GM12874 (cell line): ENCODE results near the gene STPG1.

Experiments
- CTCF ChIP-seq: IDR thresholded peaks from 2 replicates; pipeline ENCODE4 v1.5.1; 2011; ENCODE audit warnings: low read depth, mild to moderate bottlenecking, control low read depth, low read length, moderate library complexity; ENCODE audit not compliant: insufficient read depth

Gene STPG1

GRCh38 chr1:24406788-24407187 lies 6.8 kb downstream of the STPG1 start:
- no peak for TF ChIP-seq CTCF

- TF ChIP-seq CTCF = no peak
Observed at GRCh38 chr1:24403806-24404205, 9.8 kb downstream of the STPG1 start.

- no peak for TF ChIP-seq CTCF
Observed at GRCh38 chr1:24400065-24400464, 13.5 kb downstream of the STPG1 start.

GRCh38 chr1:24393892-24394291 lies 19.7 kb downstream of the STPG1 start:
- no peak for TF ChIP-seq CTCF

- no peak for TF ChIP-seq CTCF
Observed at GRCh38 chr1:24392982-24393650, 20.5 kb downstream of the STPG1 start.

GRCh38 chr1:24392604-24392946 lies 21.0 kb downstream of the STPG1 start:
- TF ChIP-seq CTCF = no peak

GRCh38 chr1:24391882-24392603 lies 21.5 kb downstream of the STPG1 start:
- TF ChIP-seq CTCF = peak; percentile 81
